ENCODE results near the gene RARRES2. TPM values are rescaled to one million over a fixed set of nuclear protein-coding genes. Genes with fewer than 3 reads are reported as not detected.

RARRES2 gene
- total RNA-seq, 1 experiment from 2014 or later: 2.1 TPM

DNA sequence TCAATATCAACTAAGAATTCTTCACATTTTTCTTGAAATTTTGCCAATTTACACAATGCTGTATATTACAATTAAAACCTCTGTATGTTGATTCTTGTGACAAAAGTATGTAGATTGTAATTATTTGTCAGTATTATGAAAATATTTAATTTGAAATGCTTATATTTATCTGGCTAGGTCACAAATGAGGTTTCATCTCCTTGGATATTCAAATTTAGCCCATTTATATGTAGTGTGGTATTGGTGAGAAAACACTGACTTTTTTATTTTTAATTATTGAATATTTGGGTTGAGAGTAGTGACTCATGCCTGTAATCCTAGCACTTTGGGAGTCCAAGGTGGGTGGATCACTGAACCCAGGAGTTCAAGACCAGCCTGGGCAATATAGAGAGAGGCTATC, 2.9 kb upstream of the RARRES2 start:
- ChIA-PET CTCF (no interaction called here), POLR2A (no interaction called here), RAD21 (ENCODE audit: low non-redundant PET in 1 of 2, low total read pairs in 2 of 2, uncharacterized antibody in 2 of 2, unreplicated experiment in 2 of 2) (no interaction called here)
- no TSS peak for BruUV-seq (replicated peaks)
- Histone ChIP-seq H3K9me2 (ENCODE audit: insufficient read depth) (no peaks in the 10 kb centered on the region), H3K4me3 (replicated peaks in 1 of 2; ENCODE audit: low read depth in 1 of 2, low read length in 2 of 2) (no peak overlapping the region), H3K4me1 (ENCODE audit: control insufficient read depth in 1 of 2, insufficient read depth in 2 of 2, low read length in 2 of 2) (no peaks in the 10 kb centered on the region), H3K27me3 (ENCODE audit: insufficient read depth, low read length) (no peaks in the 10 kb centered on the region), H4K20me1 (ENCODE audit: insufficient read depth) (no peaks in the 10 kb centered on the region), H3K9ac (ENCODE audit: low read length) (no peak overlapping the region), H3K79me2 (ENCODE audit: insufficient read depth, low read length) (no peaks in the 10 kb centered on the region), H3K9me3 (ENCODE audit: control insufficient read depth in 1 of 2, insufficient read depth in 1 of 2, low read depth in 1 of 2, low read length in 2 of 2) (no peaks in the 10 kb centered on the region), H3K27ac (ENCODE audit: low read depth, low read length) (no peak overlapping the region), H2AFZ (ENCODE audit: low read depth, low read length, poor library complexity, severe bottlenecking) (no peak overlapping the region), H3K4me2 (ENCODE audit: low read length) (no peak overlapping the region), H3K36me3 (ENCODE audit: control insufficient read depth in 1 of 2, insufficient read depth in 2 of 2, low read length in 2 of 2) (no peaks in the 10 kb centered on the region)
- DNase-seq (ENCODE audit: low read depth, low spot score) (no peak), ATAC-seq (no peak)
- intact Hi-C loops (cut with micrococcal nuclease): no loop called here
- TF ChIP-seq ZNF274 (IDR thresholded peaks at IDR 0.05; ENCODE audit: low read depth, low read length) (no peak), ELF1 (IDR thresholded peaks at IDR 0.05; ENCODE audit: borderline replicate concordance, low read depth) (no peak), CEBPB (IDR thresholded peaks at IDR 0.05; ENCODE audit: low read depth) (no peak), JUND (IDR thresholded peaks at IDR 0.05) (no peak), RAD21 (IDR thresholded peaks at IDR 0.05; ENCODE audit: low read depth) (no peak), EZH2phosphoT487 (IDR thresholded peaks at IDR 0.05; ENCODE audit: borderline replicate concordance) (no peak), SRF (IDR thresholded peaks at IDR 0.05; ENCODE audit: low read depth) (no peak), SP1 (IDR thresholded peaks at IDR 0.05; ENCODE audit: low read depth) (no peak), EGR1 (IDR thresholded peaks at IDR 0.05; ENCODE audit: low read depth) (no peak), FOSL1 (IDR thresholded peaks at IDR 0.05; ENCODE audit: low read depth) (no peak), POLR2AphosphoS5 (IDR thresholded peaks at IDR 0.05; ENCODE audit: low read depth, low read length) (no peak), SIN3A (IDR thresholded peaks at IDR 0.05; ENCODE audit: low read depth) (no peak), EZH2 (IDR thresholded peaks at IDR 0.05) (no peak), YY1 (IDR thresholded peaks at IDR 0.05; ENCODE audit: extremely low read depth, insufficient replicate concordance, low read depth, low read length) (no peak), TCF7L2 (IDR thresholded peaks at IDR 0.05; ENCODE audit: borderline replicate concordance, extremely low read depth, insufficient read depth, insufficient read length) (no peak), POLR2A (IDR thresholded peaks at IDR 0.05; ENCODE audit: borderline replicate concordance, extremely low read depth, insufficient read depth, insufficient read length) (no peak)
- TF ChIP-seq, protein P1, sequence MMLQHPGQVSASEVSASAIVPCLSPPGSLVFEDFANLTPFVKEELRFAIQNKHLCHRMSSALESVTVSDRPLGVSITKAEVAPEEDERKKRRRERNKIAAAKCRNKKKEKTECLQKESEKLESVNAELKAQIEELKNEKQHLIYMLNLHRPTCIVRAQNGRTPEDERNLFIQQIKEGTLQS (IDR thresholded peaks at IDR 0.05): no peak
- TF ChIP-seq, protein P2, sequence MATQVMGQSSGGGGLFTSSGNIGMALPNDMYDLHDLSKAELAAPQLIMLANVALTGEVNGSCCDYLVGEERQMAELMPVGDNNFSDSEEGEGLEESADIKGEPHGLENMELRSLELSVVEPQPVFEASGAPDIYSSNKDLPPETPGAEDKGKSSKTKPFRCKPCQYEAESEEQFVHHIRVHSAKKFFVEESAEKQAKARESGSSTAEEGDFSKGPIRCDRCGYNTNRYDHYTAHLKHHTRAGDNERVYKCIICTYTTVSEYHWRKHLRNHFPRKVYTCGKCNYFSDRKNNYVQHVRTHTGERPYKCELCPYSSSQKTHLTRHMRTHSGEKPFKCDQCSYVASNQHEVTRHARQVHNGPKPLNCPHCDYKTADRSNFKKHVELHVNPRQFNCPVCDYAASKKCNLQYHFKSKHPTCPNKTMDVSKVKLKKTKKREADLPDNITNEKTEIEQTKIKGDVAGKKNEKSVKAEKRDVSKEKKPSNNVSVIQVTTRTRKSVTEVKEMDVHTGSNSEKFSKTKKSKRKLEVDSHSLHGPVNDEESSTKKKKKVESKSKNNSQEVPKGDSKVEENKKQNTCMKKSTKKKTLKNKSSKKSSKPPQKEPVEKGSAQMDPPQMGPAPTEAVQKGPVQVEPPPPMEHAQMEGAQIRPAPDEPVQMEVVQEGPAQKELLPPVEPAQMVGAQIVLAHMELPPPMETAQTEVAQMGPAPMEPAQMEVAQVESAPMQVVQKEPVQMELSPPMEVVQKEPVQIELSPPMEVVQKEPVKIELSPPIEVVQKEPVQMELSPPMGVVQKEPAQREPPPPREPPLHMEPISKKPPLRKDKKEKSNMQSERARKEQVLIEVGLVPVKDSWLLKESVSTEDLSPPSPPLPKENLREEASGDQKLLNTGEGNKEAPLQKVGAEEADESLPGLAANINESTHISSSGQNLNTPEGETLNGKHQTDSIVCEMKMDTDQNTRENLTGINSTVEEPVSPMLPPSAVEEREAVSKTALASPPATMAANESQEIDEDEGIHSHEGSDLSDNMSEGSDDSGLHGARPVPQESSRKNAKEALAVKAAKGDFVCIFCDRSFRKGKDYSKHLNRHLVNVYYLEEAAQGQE (IDR thresholded peaks at IDR 0.05; ENCODE audit: low read depth): no peak
- TF ChIP-seq, protein P3, sequence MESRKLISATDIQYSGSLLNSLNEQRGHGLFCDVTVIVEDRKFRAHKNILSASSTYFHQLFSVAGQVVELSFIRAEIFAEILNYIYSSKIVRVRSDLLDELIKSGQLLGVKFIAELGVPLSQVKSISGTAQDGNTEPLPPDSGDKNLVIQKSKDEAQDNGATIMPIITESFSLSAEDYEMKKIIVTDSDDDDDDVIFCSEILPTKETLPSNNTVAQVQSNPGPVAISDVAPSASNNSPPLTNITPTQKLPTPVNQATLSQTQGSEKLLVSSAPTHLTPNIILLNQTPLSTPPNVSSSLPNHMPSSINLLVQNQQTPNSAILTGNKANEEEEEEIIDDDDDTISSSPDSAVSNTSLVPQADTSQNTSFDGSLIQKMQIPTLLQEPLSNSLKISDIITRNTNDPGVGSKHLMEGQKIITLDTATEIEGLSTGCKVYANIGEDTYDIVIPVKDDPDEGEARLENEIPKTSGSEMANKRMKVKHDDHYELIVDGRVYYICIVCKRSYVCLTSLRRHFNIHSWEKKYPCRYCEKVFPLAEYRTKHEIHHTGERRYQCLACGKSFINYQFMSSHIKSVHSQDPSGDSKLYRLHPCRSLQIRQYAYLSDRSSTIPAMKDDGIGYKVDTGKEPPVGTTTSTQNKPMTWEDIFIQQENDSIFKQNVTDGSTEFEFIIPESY (IDR thresholded peaks at IDR 0.05; ENCODE audit: extremely low read depth, insufficient replicate concordance, low read length): no peak

Measured in HCT116 (cell line).